OCI-LY7 (cell line): ENCODE measurements around the gene TP53I11. TPM values are rescaled to one million over a fixed set of nuclear protein-coding genes. Genes with fewer than 3 reads are reported as not detected.

Experiments used
- BruUV-seq: library from RNA; stranded (reverse); fragments of 400-500 nt; replicated peaks from 2 replicates; lab custom pipeline; 2021; lab: Mats Ljungman, UMichigan
- CTCF ChIA-PET: fragments of 300-600 bp; sonication (Branson Sonifier 250); formaldehyde crosslinking; loops from one replicate; lab custom pipeline; 2022; ENCODE audit warnings: antibody characterized with exemption; ENCODE audit not compliant: unreplicated experiment; lab: Charles Lee
- POLR2A ChIA-PET: fragments of 300-600 bp; sonication (Branson Sonifier 250); formaldehyde crosslinking; loops from one replicate; lab custom pipeline; 2022; ENCODE audit warnings: antibody characterized with exemption; lab: Charles Lee
- DNase-seq: peaks from one replicate; pipeline ENCODE4 v3.0.0-alpha.2; 2015; ENCODE audit warnings: low spot score
- H2AFZ ChIP-seq: fragments of 200-600 bp; sonication (generic), shearing (Covaris generic); 2 replicates; pipeline ENCODE4 v1.6.1; 2014; ENCODE audit warnings: mild to moderate bottlenecking, antibody characterized with exemption, low read length, moderate library complexity
- H3K27ac ChIP-seq: fragments of 200-600 bp; sonication (generic); 2 replicates; pipeline ENCODE4 v1.5.1; 2014; ENCODE audit warnings: mixed run types, low read depth, mild to moderate bottlenecking, moderate library complexity, low read length, inconsistent platforms; ENCODE audit not compliant: poor library complexity, severe bottlenecking
- H3K36me3 ChIP-seq: fragments of 200-600 bp; sonication (generic); 2 replicates; pipeline ENCODE4 v1.6.1; 2014; ENCODE audit warnings: mild to moderate bottlenecking, antibody characterized with exemption, low read length, moderate library complexity, mixed read lengths; ENCODE audit not compliant: insufficient read depth
- H3K4me1 ChIP-seq: fragments of 200-600 bp; sonication (generic); 2 replicates; pipeline ENCODE4 v1.5.1; 2014; ENCODE audit warnings: mild to moderate bottlenecking, low read length; ENCODE audit not compliant: insufficient read depth, poor library complexity, severe bottlenecking
- H3K4me2 ChIP-seq: fragments of 200-600 bp; sonication (generic); 2 replicates; pipeline ENCODE4 v1.6.1; 2014; ENCODE audit warnings: mild to moderate bottlenecking, low read length
- H3K4me3 ChIP-seq: fragments of 200-600 bp; sonication (generic); 2 replicates; pipeline ENCODE4 v1.5.1; 2014; ENCODE audit warnings: mild to moderate bottlenecking, low read depth, low read length; ENCODE audit not compliant: poor library complexity, severe bottlenecking
- H3K79me2 ChIP-seq: fragments of 200-600 bp; sonication (generic); 2 replicates; pipeline ENCODE4 v1.6.1; 2016; ENCODE audit warnings: low read depth, mild to moderate bottlenecking, low read length, moderate library complexity, mixed read lengths; ENCODE audit not compliant: insufficient read depth
- H3K9me2 ChIP-seq: fragments of 200-600 bp; sonication (generic); 2 replicates; pipeline ENCODE4 v1.6.1; 2016; ENCODE audit warnings: mild to moderate bottlenecking, low read length, mixed read lengths; ENCODE audit not compliant: insufficient read depth
- H3K9me3 ChIP-seq: fragments of 200-600 bp; sonication (generic); 2 replicates; pipeline ENCODE4 v1.6.1; 2014; ENCODE audit warnings: mild to moderate bottlenecking, mixed run types, low read length, mixed read lengths
- H4K20me1 ChIP-seq: fragments of 200-600 bp; sonication (generic); 2 replicates; pipeline ENCODE4 v1.6.1; 2014; ENCODE audit warnings: mild to moderate bottlenecking, antibody characterized with exemption, low read length, moderate library complexity, mixed read lengths; ENCODE audit not compliant: insufficient read depth
- EZH2phosphoT487 ChIP-seq: fragments of 200-600 bp; sonication (generic); IDR thresholded peaks from 2 replicates; pipeline ENCODE4 v1.6.1; 2018; ENCODE audit warnings: low read depth, borderline replicate concordance, mild to moderate bottlenecking, mixed run types, antibody characterized with exemption, low read length, moderate library complexity, mixed read lengths
- intact Hi-C: fragments of 100-400 bp; cut with micrococcal nuclease; formaldehyde crosslinking; loops from one replicate; pipeline ENCODE4 v1.10.0; 2022; ENCODE audit not compliant: unreplicated experiment
- total RNA-seq, 2 experiments: library from RNA; depleted of rRNA in 1 of 2; stranded (reverse); fragments of >200 nt in 1 of 2; shearing (Covaris generic) in 1 of 2; gene quantifications; 2 replicates each; pipeline ENCODE4 v1.2.3, GENCODE V29; 2014 to 2022
- TF ChIP-seq, protein P1 (sequence below): fragments of 200-600 bp; sonication (generic); conservative IDR thresholded peaks from 2 replicates; pipeline ENCODE4 v1.5.1; 2014; ENCODE audit warnings: mild to moderate bottlenecking, antibody characterized with exemption, low read length, moderate library complexity, mixed read lengths

The TP53I11 gene
- total RNA-seq, 2 experiments from 2014 or later, result 0.25 to 0.51 TPM

DNA sequence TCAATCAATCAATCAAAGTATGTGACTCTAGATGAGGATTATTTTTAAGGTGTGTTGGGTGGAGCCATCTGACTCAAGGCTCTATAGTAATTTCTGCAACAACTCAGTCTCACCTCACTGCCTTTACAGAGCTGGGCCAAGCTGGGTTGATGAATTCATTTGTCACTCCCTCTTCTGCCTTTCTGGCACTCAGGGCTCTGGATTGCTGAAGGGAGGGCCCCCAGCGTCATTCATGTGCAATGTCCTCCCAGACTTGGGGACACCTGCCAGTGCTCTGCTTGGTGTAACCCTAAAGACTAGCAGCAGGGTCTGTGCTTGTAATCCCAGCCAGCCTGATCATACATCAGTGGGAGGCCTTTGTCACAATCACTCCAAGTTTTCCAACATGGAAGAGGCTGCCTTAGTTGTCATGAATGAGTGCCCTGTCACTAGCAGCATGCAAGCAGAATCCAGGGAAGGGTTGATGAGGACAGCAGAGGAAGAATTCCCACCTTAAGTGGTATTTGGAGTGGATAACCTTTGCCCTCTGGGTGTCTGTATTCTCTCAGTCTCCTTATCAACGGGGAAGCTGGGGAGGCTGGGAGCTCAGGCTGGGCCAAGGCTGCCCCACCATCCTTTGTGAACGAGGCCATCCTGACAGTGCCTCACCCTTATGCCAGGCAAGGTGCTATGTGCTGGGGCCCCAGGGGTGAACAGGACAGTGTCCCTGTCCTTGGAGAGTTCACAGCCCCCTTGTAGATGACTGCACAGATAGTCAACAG lies 2.0 kb upstream of the TP53I11 start:
- Histone ChIP-seq H3K9me3 (no peaks in the 10 kb centered on the region), H3K4me2 (no peak overlapping the region), H3K4me1 (peaks cover 9% of the 10 kb centered on the region), H2AFZ (no peak overlapping the region), H3K79me2 (no peaks in the 10 kb centered on the region), H3K9me2 (no peaks in the 10 kb centered on the region), H3K36me3 (no peaks in the 10 kb centered on the region), H3K27ac (no peak overlapping the region), H4K20me1 (no peaks in the 10 kb centered on the region), H3K4me3 (no peak overlapping the region)
- CTCF ChIA-PET, result no interaction called here
- POLR2A ChIA-PET, result no interaction called here
- no peak for DNase-seq
- intact Hi-C loops, result no loop called here
- TF ChIP-seq, protein P1, sequence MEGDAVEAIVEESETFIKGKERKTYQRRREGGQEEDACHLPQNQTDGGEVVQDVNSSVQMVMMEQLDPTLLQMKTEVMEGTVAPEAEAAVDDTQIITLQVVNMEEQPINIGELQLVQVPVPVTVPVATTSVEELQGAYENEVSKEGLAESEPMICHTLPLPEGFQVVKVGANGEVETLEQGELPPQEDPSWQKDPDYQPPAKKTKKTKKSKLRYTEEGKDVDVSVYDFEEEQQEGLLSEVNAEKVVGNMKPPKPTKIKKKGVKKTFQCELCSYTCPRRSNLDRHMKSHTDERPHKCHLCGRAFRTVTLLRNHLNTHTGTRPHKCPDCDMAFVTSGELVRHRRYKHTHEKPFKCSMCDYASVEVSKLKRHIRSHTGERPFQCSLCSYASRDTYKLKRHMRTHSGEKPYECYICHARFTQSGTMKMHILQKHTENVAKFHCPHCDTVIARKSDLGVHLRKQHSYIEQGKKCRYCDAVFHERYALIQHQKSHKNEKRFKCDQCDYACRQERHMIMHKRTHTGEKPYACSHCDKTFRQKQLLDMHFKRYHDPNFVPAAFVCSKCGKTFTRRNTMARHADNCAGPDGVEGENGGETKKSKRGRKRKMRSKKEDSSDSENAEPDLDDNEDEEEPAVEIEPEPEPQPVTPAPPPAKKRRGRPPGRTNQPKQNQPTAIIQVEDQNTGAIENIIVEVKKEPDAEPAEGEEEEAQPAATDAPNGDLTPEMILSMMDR, result no peak
- TF ChIP-seq EZH2phosphoT487, result no peak
- no TSS peak for BruUV-seq

DNA sequence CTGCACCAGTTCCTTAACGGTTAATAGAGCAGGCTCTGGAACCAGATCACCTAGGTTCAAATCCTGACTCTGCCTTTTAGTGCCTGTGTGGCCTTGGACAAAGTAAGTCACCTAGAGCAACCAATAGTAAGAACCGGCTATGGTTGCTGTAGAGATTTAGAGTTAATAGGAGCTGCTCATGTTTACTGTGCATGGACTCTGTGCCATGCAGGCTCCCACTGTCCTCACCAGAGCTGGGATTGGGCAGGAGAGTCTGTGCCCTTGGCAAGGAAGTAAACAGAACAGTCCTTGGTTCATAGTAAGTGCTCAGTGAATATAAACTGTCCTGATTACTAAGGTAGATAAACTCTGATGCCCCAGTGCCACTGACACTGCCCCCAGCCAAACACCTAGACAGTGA lies 1.4 kb upstream of the TP53I11 start:
- Histone ChIP-seq H3K36me3 (no peaks in the 10 kb centered on the region), H2AFZ (no peak overlapping the region), H3K4me3 (no peak overlapping the region), H3K4me1 (peaks cover 9% of the 10 kb centered on the region), H4K20me1 (no peaks in the 10 kb centered on the region), H3K79me2 (no peaks in the 10 kb centered on the region), H3K4me2 (no peak overlapping the region), H3K27ac (no peak overlapping the region), H3K9me2 (no peaks in the 10 kb centered on the region), H3K9me3 (no peaks in the 10 kb centered on the region)
- no peak for DNase-seq
- POLR2A ChIA-PET, result no interaction called here
- TF ChIP-seq, protein P1, result no peak
- no peak for TF ChIP-seq EZH2phosphoT487
- no TSS peak for BruUV-seq
- CTCF ChIA-PET, result no interaction called here
- intact Hi-C loops, result no loop called here

DNA sequence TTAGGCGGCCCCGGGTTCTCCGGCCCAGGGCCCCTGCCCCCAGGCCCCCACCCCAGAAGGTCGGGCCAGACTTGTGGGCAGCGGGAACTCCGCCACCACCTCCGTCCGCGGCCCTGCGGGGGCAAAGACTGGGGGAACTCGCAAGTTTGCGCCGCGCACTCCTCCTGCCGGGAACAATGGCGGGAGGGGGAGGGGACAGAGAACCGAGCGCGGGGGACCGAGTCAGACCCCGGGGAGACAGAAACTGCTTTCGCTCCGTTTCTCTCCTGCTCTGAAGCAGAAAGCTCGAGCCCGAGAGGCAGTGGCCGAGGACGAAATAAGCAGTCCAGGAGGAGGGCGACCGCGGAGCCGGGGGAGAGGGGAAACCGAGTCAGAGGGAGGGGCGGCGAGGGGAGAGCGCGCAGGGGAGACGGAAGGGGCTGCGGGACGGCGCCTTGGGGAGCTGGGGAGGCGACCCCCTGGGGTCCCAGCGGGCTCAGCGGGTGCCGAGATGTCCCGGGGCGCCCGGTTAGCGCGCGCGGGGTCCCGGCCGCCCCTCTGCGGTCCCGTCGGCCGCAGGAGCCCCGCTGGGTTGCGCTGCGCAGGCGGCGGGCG lies 555 bp downstream of the TP53I11 start:
- intact Hi-C loops, result no loop called here
- no peak for TF ChIP-seq EZH2phosphoT487
- TF ChIP-seq, protein P1, result no peak
- Histone ChIP-seq H3K9me2 (no peaks in the 10 kb centered on the region), H3K36me3 (no peaks in the 10 kb centered on the region), H3K4me2 (peak overlapping the region; percentile 28; the same call in 1 of the 2 replicates), H2AFZ (no peak overlapping the region), H3K27ac (no peak overlapping the region), H3K79me2 (no peaks in the 10 kb centered on the region), H3K9me3 (no peaks in the 10 kb centered on the region), H3K4me1 (peaks cover 7% of the 10 kb centered on the region), H4K20me1 (no peaks in the 10 kb centered on the region), H3K4me3 (no peak overlapping the region)
- ChIA-PET POLR2A (no interaction called here), CTCF (interaction anchor here (0.6 kb wide), 1 partner anchor 16 kb away, joined by 3 read pairs; no protein-coding TSS in a partner anchor)
- no peak for DNase-seq
- BruUV-seq, result no TSS peak
